ENCODE results near the gene ENAH.

GRCh38 chr1:225470211-225471108, 182.5 kb downstream of the ENAH start:
- TF ChIP-seq EZH2 (IDR thresholded peaks at IDR 0.05; ENCODE audit: insufficient read depth, low read length) (no peak), CTCF (IDR thresholded peaks at IDR 0.05; ENCODE audit: insufficient read depth, low read depth, low read length) (no peak)
